Ureter (tissue), 1 donor: Measurements from ENCODE around the gene TIMD4. TPM values are rescaled to one million over a fixed set of nuclear protein-coding genes. Genes with fewer than 3 reads are reported as not detected.
"Not testable (repeated sequence)": the region's sequence is repeated elsewhere in the genome, so short reads cannot be mapped to it uniquely, and the experiment has no call there.

Experiments
- DNase-seq: peaks from one replicate; pipeline ENCODE4 v3.0.0-alpha.2; 2020; ENCODE audit warnings: low spot score
- total RNA-seq: library from RNA; stranded (reverse); gene quantifications from one replicate; pipeline ENCODE4 v1.2.4, GENCODE V29; 2023
- donor health status: DM: yes; HTN: yes; CAD: no.

The TIMD4 gene
- 1.2 TPM for total RNA-seq

DNA sequence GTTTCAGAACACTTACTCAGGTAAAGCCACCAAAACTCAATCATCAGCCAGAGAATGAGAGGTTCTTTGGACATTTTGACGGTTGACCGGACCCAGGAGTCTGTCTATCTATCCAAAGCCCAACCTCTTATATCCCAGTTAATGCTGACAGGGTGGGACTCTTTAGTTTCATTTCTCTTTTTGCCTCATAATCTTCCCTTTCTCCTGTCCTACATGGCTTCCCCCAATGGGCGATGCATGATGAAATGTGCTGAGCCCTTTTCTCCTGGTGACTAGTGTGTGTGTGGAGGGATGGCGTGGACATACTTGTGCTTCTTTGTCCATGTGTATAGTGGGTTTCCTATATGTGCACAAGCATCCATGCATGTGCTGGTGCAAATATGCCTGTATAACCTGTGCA is at the start of gene TIMD4:
Gene TIMD4, minus strand, starts transcription at position 102 of the 400 bp plus-strand sequence. Its CDS starts 28 bp downstream, at position 74.
- no peak for DNase-seq

DNA sequence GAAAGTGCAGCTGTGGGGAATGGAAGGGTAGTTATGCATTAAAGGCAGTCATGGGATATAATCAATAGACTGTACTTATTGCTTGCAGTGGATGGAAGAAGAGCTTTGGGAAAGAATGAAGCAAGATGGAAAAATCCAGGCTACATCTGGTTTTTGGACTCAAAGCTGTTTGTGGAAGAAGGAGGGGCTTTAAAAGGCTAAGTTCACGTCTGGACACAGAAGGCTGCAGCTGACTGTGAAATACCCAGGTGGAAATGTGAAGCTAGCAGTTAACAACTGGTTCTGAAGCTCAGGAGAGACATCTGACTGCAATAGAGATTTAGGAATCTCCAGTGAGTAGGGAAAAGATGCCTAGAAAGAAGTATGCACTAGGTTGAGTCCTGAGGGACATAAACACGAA is 43.2 kb upstream of the TIMD4 start:
- DNase-seq = no peak

DNA sequence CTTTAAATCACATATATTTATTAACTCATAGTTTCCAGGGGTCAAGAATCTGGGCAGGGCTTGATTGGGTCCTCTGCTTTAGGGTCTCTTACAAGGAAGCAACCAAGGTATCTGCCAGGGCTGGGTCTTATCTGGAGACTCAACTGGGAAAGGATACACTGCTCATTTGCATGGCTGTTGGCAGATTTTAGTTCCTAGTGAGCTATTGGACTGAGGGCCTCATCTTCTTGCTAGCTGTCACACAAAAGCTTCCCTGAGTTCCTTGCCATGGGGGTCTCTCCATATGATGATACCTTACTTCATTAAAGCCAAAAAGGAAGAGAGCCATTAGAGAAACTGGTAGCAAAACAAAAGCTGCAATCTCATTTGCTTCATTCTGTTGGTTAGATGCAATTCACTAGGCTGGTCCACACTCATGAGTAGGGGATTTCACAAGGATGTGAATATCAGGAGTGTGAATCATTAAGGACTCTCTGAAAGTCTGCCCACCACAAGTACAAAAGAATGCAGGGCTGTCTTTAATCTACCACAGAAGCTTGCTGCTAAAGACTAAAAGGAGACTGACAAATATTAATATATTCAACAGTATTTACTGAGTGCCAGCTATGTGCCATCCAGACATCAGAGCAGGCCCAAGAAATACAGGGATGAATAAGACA is 42.0 kb upstream of the TIMD4 start:
- DNase-seq = no peak

DNA sequence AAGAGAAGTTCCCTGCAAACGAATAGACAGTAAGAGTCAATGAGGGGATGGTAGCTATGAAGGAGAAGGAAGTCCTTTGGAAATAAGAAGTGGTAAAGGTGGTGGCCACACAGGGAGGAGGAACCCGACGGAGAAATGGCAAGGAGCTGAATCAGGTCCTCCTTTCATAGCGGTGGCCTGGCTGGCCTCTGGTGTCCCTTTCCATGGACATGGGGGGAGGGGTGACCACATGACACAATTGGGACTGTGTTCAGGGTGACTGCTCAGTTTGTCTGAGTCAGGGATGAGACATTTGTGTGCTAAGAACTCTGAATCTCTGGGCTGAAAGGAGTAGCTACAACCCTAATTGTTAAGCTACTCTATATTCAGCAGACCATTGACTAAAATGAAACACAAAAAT is 28.7 kb upstream of the TIMD4 start:
- no peak for DNase-seq

DNA sequence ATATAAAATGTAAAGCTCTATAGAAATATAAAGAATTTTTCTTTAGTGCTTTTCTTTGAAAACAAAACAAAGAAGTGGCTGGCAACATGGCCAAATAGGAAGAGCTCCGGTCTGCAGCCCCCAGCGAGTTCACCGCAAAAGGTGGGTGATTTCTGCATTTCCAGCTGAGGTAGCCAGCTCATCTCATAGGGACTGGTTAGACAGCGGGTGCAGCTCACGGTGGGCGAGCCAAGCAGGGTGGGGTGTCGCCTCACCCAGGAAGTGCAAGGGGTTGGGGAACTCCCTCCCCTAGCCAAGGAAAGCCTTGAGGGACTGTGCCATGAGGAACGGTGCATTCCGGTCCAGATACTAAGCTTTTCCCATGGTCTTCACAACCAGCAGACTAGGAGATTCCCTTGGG is 21.0 kb upstream of the TIMD4 start:
- DNase-seq = no peak

DNA sequence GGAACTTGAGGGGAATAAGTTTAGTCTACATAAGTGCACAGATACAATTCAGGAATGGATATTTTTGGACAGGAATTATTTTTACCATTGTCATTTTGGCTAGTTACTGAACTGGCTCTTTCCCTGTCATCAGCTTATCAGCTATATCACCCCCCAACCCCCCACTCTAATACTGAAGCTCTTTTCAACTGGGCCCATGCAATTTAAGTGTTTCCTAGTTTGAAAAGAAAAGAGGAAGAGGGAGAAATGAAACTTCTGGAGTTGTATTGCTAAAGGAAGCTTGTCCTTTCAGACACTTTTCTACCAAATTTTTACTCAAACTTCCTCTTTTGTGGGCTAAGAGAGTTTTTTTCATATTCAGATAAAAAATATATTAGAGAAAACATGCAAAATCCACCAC is 18.5 kb upstream of the TIMD4 start:
- DNase-seq = no peak

DNA sequence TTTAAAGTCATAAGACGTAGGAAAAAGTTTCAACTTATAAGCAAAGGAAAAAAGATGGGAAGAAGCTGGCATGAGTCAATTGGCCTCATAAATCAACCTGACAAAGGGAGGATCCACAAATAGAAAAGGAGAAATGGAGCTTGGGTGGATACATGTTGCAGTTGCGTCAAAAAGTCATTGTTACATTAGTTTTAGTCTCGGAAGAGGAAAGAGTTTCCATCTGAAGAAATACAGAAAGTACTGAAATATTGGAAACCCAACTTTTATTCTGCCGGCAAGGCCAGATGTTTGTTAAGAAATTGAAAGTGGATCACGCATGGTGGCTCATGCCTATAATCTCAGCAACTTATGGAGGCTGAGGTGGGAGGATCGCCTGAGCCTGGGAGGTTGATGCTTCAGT is 11.3 kb upstream of the TIMD4 start:
- no peak for DNase-seq

DNA sequence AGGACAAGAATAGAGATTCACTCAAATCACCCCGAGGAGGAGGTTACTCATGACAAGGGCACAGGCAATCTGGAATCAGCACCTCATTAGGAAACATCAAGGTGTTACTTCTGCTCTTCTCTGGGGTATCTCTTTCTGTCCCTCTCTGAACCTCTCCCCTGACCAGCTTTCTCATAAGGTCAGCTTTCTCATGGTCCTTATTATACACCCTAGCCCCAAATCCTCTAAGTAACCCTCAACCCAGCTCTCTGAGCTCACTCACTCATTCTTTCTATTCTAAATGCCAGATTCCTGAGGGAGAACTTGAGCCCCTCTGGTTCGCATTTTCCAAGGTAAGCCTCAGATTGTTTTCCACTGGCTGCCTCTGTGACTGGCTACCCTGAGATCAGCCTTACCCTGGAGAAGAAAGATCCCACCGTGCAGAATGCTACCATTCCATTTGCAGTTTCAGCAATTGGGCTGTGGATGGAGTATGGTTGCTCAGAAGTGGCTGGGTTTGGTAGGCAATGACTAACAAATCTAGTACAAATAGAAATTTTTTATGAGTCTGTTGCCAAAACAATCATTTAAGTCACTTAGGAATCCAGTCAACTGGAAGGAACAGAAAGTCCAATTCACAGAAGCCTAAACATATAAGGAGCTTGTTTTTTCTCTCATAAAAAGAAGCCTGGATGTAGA is 9.0 kb upstream of the TIMD4 start:
- no peak for DNase-seq

DNA sequence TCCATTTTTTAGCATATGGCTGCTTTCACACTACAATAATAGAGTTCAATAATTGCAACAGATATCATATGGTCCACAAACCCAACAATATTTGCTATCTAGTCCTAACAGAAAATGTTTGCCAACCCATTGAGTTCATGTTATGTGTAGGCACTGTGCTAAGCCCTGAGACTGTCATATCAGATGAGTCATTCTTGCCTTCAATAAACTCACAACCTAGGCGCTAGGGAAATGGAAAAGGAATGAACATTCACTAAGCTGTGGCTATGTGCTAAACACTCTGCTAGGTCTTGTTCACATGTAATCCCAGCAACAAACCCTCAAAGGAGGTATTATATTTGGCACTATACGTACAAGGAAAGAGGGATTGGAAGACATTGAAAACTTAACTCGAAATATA is 8.4 kb upstream of the TIMD4 start:
- DNase-seq = no peak

DNA sequence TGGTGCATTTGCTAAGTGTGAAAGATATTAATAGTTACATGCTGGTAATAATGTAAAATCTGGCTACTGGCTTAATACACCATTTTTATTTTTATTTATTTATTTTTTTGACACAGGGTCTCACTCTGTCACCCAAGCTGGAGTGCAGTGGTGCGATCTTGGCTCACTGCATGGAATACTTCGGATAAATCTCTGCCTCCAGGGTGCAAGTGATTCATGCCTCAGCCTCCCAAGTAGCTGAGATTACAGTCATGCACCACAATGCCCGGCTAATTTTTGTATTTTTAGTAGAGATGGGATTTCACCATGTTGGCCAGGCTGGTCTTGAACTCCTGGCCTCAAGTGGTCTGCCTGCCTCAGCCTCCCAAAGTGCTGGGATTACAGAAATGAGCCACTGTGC is 4.4 kb upstream of the TIMD4 start:
- not testable (repeated sequence) for DNase-seq

DNA sequence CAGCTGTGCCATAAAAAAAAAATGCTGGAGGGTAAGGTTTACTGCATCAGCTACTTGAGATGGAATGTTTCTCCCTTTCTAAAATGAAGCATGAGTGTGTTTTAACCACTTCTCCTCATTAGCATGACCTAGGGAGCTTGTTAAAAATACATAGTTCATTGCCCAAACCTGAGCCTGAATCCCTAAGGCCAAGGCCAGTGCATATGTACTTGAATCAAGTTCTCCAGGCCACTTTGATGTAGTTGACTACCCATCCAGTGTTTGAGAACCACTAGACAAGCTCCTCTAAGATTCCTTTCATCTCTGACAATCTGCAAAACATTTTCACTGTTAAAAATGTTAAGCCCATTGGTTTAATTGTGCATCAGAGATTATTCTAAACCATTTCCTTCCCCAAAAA is 6.7 kb downstream of the TIMD4 start:
- no peak for DNase-seq

DNA sequence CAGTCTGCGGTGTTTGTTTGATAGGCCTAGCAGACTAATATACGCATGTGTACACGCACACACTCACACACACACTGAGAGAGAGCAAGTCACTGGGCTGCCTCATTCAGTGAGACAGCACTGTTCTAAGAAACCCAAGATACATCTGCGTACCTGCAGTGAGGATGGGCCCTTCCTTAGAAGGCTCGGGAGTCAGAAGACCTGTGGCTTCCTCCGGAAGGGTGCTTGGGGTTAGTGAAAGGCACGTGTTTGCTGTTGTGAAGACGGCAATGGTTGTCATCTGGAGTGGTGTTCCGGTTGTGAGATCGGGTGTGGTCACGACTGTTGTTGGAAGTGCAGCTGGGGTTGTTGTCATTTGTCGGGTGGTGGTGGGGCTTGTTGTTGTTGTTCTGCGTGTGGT is 11.7 kb downstream of the TIMD4 start:
- no peak for DNase-seq

DNA sequence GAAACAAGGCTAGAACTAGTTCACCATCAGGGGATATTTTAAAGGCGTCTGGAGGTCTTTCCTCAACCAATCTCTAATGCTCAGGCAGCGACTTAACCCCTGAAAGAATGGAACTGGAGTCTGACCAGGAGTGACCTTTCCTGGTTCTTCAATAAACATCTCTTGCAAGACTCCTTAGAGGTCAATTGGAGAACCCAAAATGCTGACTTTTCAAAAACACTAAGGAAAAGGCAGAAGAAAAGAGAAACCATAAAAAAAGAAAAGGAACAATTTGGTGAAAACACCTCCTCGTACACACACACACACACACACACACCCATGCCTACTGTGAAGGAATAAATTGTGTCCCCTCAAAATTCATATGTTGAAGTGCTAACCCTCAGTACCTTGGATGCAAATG is 12.3 kb downstream of the TIMD4 start:
- DNase-seq = no peak

DNA sequence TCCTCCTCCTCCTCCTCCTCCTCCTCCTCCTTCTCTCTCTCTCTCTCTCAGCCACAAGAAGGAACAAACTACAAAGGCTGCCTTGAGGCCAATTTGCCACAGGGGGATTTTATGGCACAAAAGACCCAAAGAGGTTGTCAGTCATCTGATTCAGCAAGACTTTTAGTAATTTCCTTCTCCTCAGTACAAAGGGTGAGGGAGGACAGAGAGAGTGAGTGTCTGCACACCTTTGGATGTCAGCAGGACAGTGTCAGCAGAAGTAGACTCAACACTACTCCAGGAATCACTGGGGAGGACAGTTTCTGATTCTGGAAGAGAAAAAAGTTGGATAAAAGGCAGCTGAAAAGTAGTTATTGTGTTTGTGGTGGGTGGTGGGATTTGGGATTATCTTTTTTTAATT is 13.6 kb downstream of the TIMD4 start:
- no peak for DNase-seq

DNA sequence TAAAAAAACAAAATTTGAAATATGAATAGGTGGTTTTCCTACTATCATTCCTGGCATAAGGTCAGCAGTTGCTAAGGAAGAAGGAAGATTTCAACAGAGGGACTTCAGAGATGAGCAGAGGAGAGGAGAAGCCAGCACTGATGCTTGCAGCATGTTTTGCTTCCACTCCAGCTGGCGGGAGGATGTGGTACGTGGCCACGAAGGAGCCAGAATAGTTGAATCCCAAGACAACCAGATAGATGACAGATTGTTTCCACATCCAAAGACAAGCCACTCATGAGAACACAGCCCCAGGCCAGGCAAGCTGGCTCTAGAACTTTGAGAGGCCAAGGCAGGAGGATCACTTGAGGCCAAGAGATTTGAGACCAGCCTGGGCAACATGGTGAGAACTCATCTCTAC is 15.1 kb downstream of the TIMD4 start:
- DNase-seq = no peak

DNA sequence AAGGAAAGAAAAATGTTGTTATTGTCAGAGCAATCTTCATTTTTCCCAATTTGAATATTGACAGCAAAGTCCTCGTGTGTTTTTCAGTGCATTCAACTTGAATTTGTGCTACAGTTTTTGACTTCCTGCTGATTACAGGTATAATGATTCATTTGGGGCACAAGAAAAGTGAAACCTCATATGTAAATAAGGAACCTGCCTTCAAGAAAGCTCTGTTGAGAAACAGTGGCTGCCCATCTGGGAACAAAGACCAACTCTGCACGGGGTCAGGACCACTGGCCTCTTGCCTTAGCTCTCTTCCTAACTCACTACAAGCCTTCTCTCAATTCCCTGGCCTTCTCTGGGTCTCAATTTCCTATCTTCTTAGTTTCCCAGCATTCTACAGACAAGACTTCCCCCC is 21.0 kb downstream of the TIMD4 start:
- no peak for DNase-seq

DNA sequence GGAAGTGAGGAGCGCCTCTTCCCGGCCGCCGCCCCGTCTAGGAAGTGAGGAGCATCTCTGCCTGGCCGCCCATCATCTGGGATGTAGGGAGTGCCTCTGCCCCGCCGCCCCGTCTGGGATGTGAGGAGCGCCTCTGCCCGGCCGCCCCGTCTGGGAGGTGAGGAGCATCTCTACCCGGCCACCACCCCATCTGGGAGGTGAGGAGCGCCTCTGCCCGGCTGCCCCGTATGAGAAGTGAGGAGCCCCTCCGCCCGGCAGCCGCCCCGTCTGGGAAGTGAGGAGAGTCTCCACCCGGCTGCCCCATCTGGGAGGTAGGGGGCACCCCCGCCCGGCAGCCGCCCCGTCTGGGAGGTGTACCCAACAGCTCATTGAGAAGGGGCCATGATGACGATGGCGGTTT is 22.6 kb downstream of the TIMD4 start:
- not testable (repeated sequence) for DNase-seq

DNA sequence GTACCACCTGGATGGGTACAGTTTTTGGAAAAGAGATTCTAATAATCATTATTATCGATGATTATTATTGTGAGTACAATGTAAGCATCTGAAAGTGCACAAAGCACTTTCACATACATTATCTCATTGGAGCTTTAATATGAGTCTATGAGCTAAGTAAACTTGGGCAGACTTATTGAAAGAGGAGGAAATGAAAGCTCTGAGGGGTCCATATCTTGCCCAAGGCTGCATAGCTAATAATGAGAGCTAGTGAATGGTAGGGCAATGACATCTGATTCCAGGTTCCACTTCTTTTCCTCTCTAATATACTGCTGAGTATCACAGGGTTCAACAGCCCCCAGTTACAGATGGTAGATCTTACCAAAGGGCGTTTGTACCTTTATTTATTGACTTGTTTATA is 26.1 kb downstream of the TIMD4 start:
- no peak for DNase-seq

DNA sequence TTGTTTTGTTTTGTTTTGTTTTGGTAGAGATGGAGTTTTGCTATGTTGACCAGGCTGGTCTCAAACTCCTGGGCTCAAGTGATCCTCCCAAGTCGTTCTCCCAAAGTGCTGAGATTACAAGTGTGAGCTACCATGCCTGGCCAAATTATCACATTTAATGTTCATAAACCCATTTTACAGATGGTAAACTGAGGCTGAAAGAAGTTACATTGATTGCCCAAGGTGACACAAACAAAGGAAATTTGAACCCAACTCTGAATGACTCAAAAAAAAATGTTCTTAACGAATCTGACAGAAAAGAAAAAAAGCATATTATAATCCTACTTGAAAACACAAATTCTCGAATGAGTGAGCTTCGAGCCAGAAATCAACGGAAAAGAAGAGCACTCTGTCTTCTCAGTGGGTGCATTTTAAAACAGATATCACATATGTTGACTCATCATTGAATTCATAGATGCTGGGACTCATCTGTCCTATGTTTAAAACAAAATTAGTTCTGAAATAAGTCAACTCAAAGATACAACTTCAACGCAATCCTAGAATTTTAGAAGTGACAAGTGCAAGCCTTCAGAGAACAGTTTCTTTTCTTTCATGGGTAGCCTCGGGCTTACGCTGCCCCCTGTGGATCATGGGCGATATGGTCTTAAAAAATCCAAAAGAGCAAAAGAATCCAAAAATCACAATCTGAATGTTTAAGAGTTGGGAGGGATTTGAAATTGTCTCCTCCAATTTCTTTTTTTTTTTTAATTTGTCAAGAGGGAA is 28.4 kb downstream of the TIMD4 start:
- no peak for DNase-seq

DNA sequence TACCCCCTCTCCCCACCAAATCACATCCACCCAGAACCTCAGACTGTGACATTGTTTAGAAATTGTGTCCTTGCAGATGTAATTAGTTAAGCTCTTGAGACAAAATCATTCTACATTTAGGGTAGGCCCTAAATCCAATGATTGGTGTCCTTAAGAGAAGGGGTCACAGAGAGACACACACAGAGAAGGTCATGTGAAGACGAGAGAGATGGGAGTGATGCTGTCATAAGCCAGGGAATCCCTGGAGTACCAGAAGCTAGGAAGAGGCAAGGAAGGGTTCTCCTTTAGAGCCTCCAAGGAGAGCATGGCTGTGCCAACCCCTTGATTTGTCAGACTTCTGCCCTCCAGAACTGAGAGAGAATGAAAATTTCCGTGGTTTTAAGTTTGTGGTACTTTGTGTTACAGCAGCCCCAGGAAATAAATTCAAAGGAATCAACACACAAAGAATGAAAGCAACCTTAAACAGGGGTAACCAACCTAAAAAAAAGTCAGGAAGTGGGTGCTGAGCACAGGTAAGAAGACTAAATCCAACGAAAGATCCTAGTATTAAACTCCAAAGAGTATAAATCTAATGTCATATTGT is 33.6 kb downstream of the TIMD4 start:
- DNase-seq = no peak

DNA sequence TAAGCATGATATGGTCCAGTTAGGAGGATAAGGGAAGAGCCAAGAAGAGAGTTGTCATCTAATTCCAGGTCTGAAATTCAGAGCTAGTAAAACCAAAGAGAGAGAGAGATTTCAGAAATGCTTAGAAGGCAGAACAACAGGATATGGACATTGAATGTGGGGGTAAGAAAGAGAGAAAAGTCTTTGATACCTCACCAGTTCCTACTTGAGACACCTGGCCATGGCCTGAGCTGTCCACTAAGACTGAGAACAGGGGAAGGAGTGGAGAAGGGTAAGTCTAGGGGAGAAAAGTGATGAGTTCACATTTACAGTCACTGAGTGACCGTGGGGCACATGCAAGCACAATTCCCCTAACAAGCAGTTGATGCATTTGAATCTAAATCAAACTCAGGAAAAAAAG is 35.5 kb downstream of the TIMD4 start:
- no peak for DNase-seq

DNA sequence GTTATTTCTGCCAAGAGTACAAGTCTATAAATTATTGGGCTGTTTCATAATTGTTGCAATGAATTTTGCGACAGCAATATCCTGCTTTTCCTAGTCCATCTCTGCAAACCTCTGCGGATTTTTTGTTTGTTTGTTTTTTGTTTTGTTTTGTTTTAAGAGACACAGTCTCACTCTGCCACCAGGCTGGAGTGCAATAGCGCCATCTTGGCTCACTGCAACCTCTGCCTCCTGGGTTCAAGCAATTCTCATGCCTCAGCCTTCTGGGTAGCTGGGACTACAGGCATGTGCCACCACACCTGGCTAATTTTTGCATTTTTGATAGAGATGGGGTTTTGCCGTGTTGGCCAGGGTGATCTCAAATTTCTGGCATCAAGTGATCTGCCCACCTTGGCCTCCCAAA is 37.3 kb downstream of the TIMD4 start:
- DNase-seq = not testable (repeated sequence)
